Duodenal mucosa (tissue), 2 donors: ENCODE results near the gene MPI.
A peak's percentile ranks its signal among the peaks of the same experiment; 100 is the strongest.
"Not testable (repeated sequence)": the region's sequence is repeated elsewhere in the genome, so short reads cannot be mapped to it uniquely, and the experiment has no call there.

Source experiments
- H3K27ac ChIP-seq: one replicate; pipeline ENCODE4 v1.7.0; 2013; ENCODE audit warnings: low read depth, low read length
- H3K27me3 ChIP-seq, 2 donors: one replicate each; pipeline ENCODE4 v1.7.0; 2013; ENCODE audit warnings: low read length in 2 of 2, control low read depth in 1 of 2; ENCODE audit not compliant: insufficient read depth in 2 of 2, control insufficient read depth in 1 of 2
- H3K36me3 ChIP-seq, 2 donors: one replicate each; pipeline ENCODE4 v1.7.0; 2013; ENCODE audit warnings: low read length in 2 of 2, control low read depth in 1 of 2; ENCODE audit not compliant: insufficient read depth in 2 of 2, control insufficient read depth in 1 of 2
- H3K4me1 ChIP-seq, 2 donors: one replicate each; pipeline ENCODE4 v1.7.0; 2013; ENCODE audit warnings: low read length in 2 of 2, control low read depth in 1 of 2; ENCODE audit not compliant: insufficient read depth in 2 of 2, control insufficient read depth in 1 of 2
- H3K4me3 ChIP-seq, 2 donors: one replicate each; pipeline ENCODE4 v1.7.0; 2013; ENCODE audit warnings: low read length in 2 of 2, low read depth in 1 of 2
- H3K9ac ChIP-seq, 2 donors: one replicate each; pipeline ENCODE4 v1.7.0; 2013; ENCODE audit warnings: low read length in 2 of 2, low read depth in 1 of 2
- H3K9me3 ChIP-seq, 2 donors: one replicate each; pipeline ENCODE4 v1.7.0; 2013; ENCODE audit warnings: low read length in 2 of 2, control low read depth in 1 of 2; ENCODE audit not compliant: control insufficient read depth in 1 of 2

MPI gene

DNA sequence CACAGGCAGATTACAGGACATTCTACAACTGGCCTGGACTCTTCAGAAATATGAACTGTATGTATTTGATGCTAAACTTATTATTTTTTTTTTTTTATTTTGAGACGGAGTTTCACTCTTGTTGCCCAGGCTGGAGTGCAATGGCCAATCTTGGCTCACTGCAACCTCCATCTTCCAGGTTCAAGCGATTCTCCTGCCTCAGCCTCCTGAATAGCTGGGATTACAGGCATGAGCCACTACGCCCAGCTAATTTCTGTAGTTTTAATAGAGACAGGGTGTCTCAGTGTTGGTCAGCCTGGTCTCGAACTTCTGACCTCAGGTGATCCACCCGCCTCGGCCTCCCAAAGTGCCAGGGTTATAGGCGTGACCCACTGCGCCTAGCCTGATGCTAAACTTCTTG is 24.0 kb downstream of the MPI start:
- H3K27me3 ChIP-seq, H3K9ac ChIP-seq, H3K9me3 ChIP-seq, H3K4me1 ChIP-seq, H3K27ac ChIP-seq, H3K4me3 ChIP-seq: not testable (repeated sequence)
- peaks cover 10 to 64% of the 10 kb centered on the region in 2 donors for H3K36me3 ChIP-seq

GRCh38 chr15:74917676-74918075 is 27.8 kb downstream of the MPI start:
- Histone ChIP-seq H3K36me3 (peaks cover 10 to 78% of the 10 kb centered on the region in 2 donors), H3K27me3 (no peaks in the 10 kb centered on the region), H3K27ac (no peak overlapping the region), H3K4me3 (no peak overlapping the region), H3K9me3 (no peaks in the 10 kb centered on the region), H3K4me1 (no peaks in the 10 kb centered on the region), H3K9ac (no peak overlapping the region)

GRCh38 chr15:74920456-74920855 is 30.6 kb downstream of the MPI start:
- no peaks in the 10 kb centered on the region for H3K9me3 ChIP-seq
- H3K4me1 ChIP-seq, result no peaks in the 10 kb centered on the region
- H3K4me3 ChIP-seq, result no peak overlapping the region
- no peak overlapping the region for H3K27ac ChIP-seq
- H3K27me3 ChIP-seq, result no peaks in the 10 kb centered on the region
- H3K9ac ChIP-seq, result no peak overlapping the region
- H3K36me3 ChIP-seq, result peaks cover 20 to 83% of the 10 kb centered on the region in 2 donors

- H3K9ac ChIP-seq, result no peak overlapping the region
- H3K4me1 ChIP-seq, result no peaks in the 10 kb centered on the region
- no peaks in the 10 kb centered on the region for H3K27me3 ChIP-seq
- no peak overlapping the region for H3K4me3 ChIP-seq
- no peaks in the 10 kb centered on the region for H3K9me3 ChIP-seq
- H3K36me3 ChIP-seq, result peaks cover 30 to 89% of the 10 kb centered on the region in 2 donors
- no peak overlapping the region for H3K27ac ChIP-seq
Observed at GRCh38 chr15:74924525-74924924, 34.7 kb downstream of the MPI start.

GRCh38 chr15:74928771-74929198 is 38.9 kb downstream of the MPI start:
- Histone ChIP-seq H3K27me3 (no peaks in the 10 kb centered on the region), H3K9me3 (no peaks in the 10 kb centered on the region), H3K36me3 (peaks cover 25 to 64% of the 10 kb centered on the region in 2 donors), H3K27ac (no peak overlapping the region), H3K4me3 (no peak overlapping the region), H3K4me1 (peaks cover 4 to 17% of the 10 kb centered on the region in 2 donors), H3K9ac (no peak overlapping the region)

- Histone ChIP-seq H3K36me3 (peaks cover 8 to 21% of the 10 kb centered on the region in 2 donors), H3K27me3 (no peaks in the 10 kb centered on the region), H3K9ac (peak overlapping the region in 1 of 2 donors; percentile 35), H3K4me1 (peaks cover 13 to 38% of the 10 kb centered on the region in 2 donors), H3K27ac (peak overlapping the region; percentile 31), H3K4me3 (peak overlapping the region; percentile 0 to 54), H3K9me3 (no peaks in the 10 kb centered on the region)
Observed at GRCh38 chr15:74933573-74933972, 43.7 kb downstream of the MPI start.

GRCh38 chr15:74935193-74935592 is 45.4 kb downstream of the MPI start:
- H3K36me3 ChIP-seq, H3K4me3 ChIP-seq, H3K9ac ChIP-seq, H3K27ac ChIP-seq, H3K27me3 ChIP-seq, H3K9me3 ChIP-seq: not testable (repeated sequence)
- peaks cover 13 to 38% of the 10 kb centered on the region in 2 donors for H3K4me1 ChIP-seq

DNA sequence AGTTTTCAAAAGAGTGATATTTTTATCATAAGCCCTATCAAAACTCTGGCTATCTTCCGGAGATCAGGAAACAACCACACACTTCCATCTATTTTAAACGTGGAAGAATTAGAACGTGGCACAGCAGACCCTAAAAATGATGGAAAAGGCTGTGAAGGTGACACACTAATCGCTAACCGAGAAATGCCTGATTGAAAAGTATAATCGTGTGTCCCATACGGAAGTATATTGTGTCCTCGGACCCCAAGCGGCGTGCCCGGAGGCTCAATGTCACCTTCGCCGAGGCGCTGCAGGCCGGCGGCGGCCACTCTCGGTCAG is 47.4 kb downstream of the MPI start:
- H3K27me3 ChIP-seq, result no peaks in the 10 kb centered on the region
- peak overlapping the region; percentile 99 for H3K27ac ChIP-seq
- H3K4me3 ChIP-seq, result peak overlapping the region; percentile 82 to 89
- H3K36me3 ChIP-seq, result no peaks in the 10 kb centered on the region
- peak overlapping the region; percentile 79 to 85 for H3K9ac ChIP-seq
- H3K9me3 ChIP-seq, result no peaks in the 10 kb centered on the region
- peaks cover 13 to 33% of the 10 kb centered on the region in 2 donors for H3K4me1 ChIP-seq

DNA sequence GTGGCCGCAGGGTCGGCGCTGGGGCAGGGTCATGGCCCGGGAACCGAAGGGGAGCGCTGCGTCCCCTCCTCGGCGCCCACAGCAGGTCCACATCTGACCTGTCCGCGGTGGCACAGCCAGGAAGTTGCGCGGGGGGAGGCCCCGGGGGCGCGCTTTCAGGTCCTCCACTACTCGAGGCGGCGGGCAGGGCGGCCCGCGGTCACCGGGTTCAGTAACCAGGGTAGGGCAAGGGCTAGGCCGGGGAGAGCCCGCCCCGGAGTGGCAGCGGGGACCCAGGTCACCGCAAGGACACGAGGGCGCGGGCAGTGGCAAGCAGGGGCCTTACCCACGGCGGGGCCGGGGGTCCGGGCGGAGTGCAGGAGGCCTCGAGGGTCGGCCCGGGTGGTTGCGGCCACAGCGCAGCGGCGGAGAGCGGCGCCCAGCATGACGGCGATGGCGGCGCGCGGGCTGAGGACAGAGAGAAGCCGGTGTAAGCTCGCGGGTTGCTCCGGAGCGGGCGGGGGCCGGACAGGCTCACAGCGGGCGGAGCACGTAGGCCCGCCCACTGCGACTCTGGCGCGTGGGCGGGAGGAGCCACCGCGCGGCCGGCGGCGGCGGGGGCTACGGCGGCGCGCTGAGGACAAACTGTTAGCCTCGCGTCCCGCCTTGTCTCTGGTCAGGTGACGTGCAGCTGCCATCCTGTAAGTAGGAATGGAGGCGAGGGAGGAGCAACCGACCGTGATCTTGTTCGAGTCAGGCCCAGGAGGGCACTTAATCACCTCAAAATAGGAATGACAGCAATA is 47.9 kb downstream of the MPI start, which contains the start of gene COX5A:
COX5A (minus strand) TSS at position 484 of the 782 bp plus-strand sequence; CDS start at position 425, 59 bp downstream.
- H3K36me3 ChIP-seq, result no peaks in the 10 kb centered on the region
- no peaks in the 10 kb centered on the region for H3K27me3 ChIP-seq
- H3K9me3 ChIP-seq, result no peaks in the 10 kb centered on the region
- peak within 1 kb of the TSS; percentile 79 to 85 for H3K9ac ChIP-seq
- H3K4me3 ChIP-seq, result peak within 1 kb of the TSS; percentile 82 to 89
- peaks cover 13 to 30% of the 10 kb centered on the region in 2 donors for H3K4me1 ChIP-seq
- H3K27ac ChIP-seq, result peak within 1 kb of the TSS; percentile 99

DNA sequence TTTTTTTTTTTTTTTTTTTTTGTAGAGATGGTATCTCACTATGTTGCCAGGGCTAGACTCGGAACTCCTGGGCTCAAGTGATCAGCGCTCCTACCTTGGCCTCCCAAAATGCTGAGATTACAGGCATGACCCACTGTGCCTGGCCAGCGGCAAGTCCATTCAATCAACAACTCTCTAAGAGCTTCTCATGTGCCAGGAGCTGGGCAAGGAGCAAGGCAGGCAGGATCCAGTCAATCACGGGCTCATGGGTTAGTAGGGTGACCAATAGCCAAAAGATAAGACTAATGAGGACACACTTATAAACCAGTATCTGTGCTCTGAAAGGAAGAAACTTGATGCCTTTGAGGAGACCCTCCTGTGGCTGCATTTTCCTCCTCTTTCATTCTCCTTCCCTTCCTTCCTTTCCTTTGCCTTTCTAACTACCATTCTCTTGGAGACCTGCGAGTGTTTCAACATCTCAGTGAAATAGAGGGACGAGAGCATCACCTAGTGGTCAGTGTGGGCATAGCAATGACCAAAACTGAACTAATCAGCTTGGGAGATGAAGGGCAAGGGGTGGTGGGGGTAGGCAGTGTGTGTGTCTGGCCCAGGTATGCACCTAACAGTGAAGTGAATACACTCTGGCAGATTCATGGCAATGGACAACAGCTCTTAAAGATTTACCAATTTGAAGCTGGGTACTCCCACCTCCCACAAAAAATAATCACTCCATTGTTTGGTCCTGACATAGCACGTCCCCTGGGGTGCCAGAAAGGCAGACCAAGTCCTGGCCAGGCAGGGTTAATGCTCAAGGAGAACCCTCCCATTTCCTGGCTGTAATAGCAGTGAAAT is 60.5 kb downstream of the MPI start:
- no peak overlapping the region for H3K4me3 ChIP-seq
- no peaks in the 10 kb centered on the region for H3K36me3 ChIP-seq
- H3K9ac ChIP-seq, result no peak overlapping the region
- H3K9me3 ChIP-seq, result no peaks in the 10 kb centered on the region
- peaks cover 13 to 15% of the 10 kb centered on the region in 2 donors for H3K4me1 ChIP-seq
- no peak overlapping the region for H3K27ac ChIP-seq
- no peaks in the 10 kb centered on the region for H3K27me3 ChIP-seq
